HG03066 (cell line): ENCODE results near the gene GTSF1L.

ENCODE experiments used
- ATAC-seq: cut with Tn5 transposase; IDR thresholded peaks from one replicate; pipeline ENCODE4 v1.9.1; 2021; ENCODE audit warnings: low read depth; ENCODE audit not compliant: unreplicated experiment

The GTSF1L gene

GRCh38 chr20:43676368-43676767, 50.4 kb downstream of the GTSF1L start:
- no peak for ATAC-seq
